H1 (cell line): Measurements from ENCODE around the gene VWA2. TPM values are rescaled to one million over a fixed set of nuclear protein-coding genes. Genes with fewer than 3 reads are reported as not detected.

Experiments used
- CTCF ChIA-PET: fragments of 300-600 bp; sonication (Branson Sonifier 250); formaldehyde crosslinking; loops from one replicate; lab custom pipeline; 2021; ENCODE audit not compliant: partially characterized antibody; lab: Charles Lee
- POLR2A ChIA-PET: fragments of 300-600 bp; sonication (Branson Sonifier 250); formaldehyde crosslinking; loops from one replicate; lab custom pipeline; 2021; ENCODE audit warnings: inconsistent platforms; ENCODE audit not compliant: partially characterized antibody; lab: Charles Lee
- DNase-seq, 2 experiments: peaks; one replicate each; pipeline versions ENCODE4 v3.0.0 to v3.0.0-alpha.2; 2010 to 2022; ENCODE audit warnings: low spot score in 2 of 2, low read depth in 1 of 2, mixed read lengths in 1 of 2
- FAIRE-seq: peaks from 2 replicates; lab custom pipeline; 2011; peaks lifted over from hg19 to GRCh38; lab: Jason Lieb, UNC
- H2AFZ ChIP-seq: 2 replicates; pipeline ENCODE4 v1.8.1; 2012; ENCODE audit warnings: low read length, inconsistent platforms
- H2AK5ac ChIP-seq: 2 replicates; pipeline ENCODE4 v1.6.1; 2013; ENCODE audit warnings: low read depth, low read length
- H2BK120ac ChIP-seq: replicated peaks from 2 replicates; pipeline ENCODE3; 2013; ENCODE audit warnings: low read depth, low read length, inconsistent platforms
- H2BK12ac ChIP-seq: 2 replicates; pipeline ENCODE4 v1.6.1; 2013; ENCODE audit warnings: low read depth, low read length
- H2BK15ac ChIP-seq: 2 replicates; pipeline ENCODE4 v1.6.1; 2013; ENCODE audit warnings: low read length
- H2BK20ac ChIP-seq: 2 replicates; pipeline ENCODE4 v1.6.1; 2013; ENCODE audit warnings: low read length
- H2BK5ac ChIP-seq: 2 replicates; pipeline ENCODE4 v1.6.1; 2013; ENCODE audit warnings: low read depth, low read length
- H3K14ac ChIP-seq: 2 replicates; pipeline ENCODE4 v1.6.1; 2013; ENCODE audit warnings: inconsistent platforms; ENCODE audit not compliant: insufficient read length
- H3K18ac ChIP-seq: 2 replicates; pipeline ENCODE4 v1.6.1; 2013; ENCODE audit warnings: low read length; ENCODE audit errors: extremely low read depth
- H3K23ac ChIP-seq: 2 replicates; pipeline ENCODE4 v1.6.1; 2013; ENCODE audit warnings: inconsistent platforms; ENCODE audit not compliant: insufficient read length
- H3K23me2 ChIP-seq: 2 replicates; pipeline ENCODE4 v1.6.1; 2013; ENCODE audit warnings: low read depth, low read length
- H3K27ac ChIP-seq: 2 replicates; pipeline ENCODE4 v1.6.1; 2011; ENCODE audit warnings: low read depth, low read length, inconsistent platforms
- H3K27me3 ChIP-seq, 4 experiments: replicated peaks in 1 of 4; 1 replicate in 1 of 4; 2 replicates in 3 of 4; pipeline versions ENCODE4 v1.6.1 to v1.8.1; 2011 to 2013; ENCODE audit warnings: low read length in 3 of 4, mild to moderate bottlenecking in 3 of 4, inconsistent platforms in 2 of 4, mixed read lengths in 2 of 4, moderate library complexity in 1 of 4; ENCODE audit not compliant: control insufficient read depth in 3 of 4, insufficient read depth in 3 of 4; ENCODE audit errors: extremely low read depth in 1 of 4
- H3K36me3 ChIP-seq, 4 experiments: 2 replicates each; pipeline versions ENCODE4 v1.6.1 to v1.8.1; 2011 to 2013; ENCODE audit warnings: mild to moderate bottlenecking in 4 of 4, low read length in 3 of 4, moderate library complexity in 2 of 4, control low read depth in 1 of 4, inconsistent platforms in 1 of 4; ENCODE audit not compliant: insufficient read depth in 4 of 4, control insufficient read depth in 2 of 4
- H3K4ac ChIP-seq: replicated peaks from 2 replicates; pipeline ENCODE3; 2013; ENCODE audit warnings: low read length, low read depth, mixed read lengths, inconsistent platforms; ENCODE audit not compliant: insufficient read length
- H3K4me1 ChIP-seq, 4 experiments: replicated peaks in 1 of 4; 1 replicate in 1 of 4; 2 replicates in 3 of 4; pipeline versions ENCODE4 v1.6.1 to v1.8.1; 2011 to 2013; ENCODE audit warnings: low read length in 3 of 4, inconsistent platforms in 2 of 4, mixed read lengths in 1 of 4; ENCODE audit not compliant: insufficient read depth in 4 of 4, control insufficient read depth in 3 of 4
- H3K4me2 ChIP-seq, 2 experiments: 2 replicates each; pipeline versions ENCODE4 v1.6.1 to v1.8.1; 2011 to 2013; ENCODE audit warnings: low read depth in 2 of 2, low read length in 2 of 2, control low read depth in 1 of 2, inconsistent platforms in 1 of 2, mild to moderate bottlenecking in 1 of 2; ENCODE audit not compliant: insufficient read depth in 1 of 2
- H3K4me3 ChIP-seq, 4 experiments: fragments of 200-600, 300-600 bp in 1 of 4; sonication (generic), shearing (Covaris generic), sonication (Bioruptor Twin) in 1 of 4; 2 replicates each; pipeline versions ENCODE4 v1.5.1 to v1.8.1; 2011 to 2016; ENCODE audit warnings: low read length in 4 of 4, low read depth in 3 of 4, control low read depth in 2 of 4, inconsistent platforms in 2 of 4, mild to moderate bottlenecking in 2 of 4, mixed read lengths in 1 of 4, moderate library complexity in 1 of 4; ENCODE audit not compliant: insufficient read depth in 2 of 4; ENCODE audit errors: extremely low read depth in 1 of 4
- H3K56ac ChIP-seq: replicated peaks from 2 replicates; pipeline ENCODE3; 2013; ENCODE audit warnings: low read depth, mild to moderate bottlenecking, mixed read lengths, low read length, inconsistent platforms; ENCODE audit not compliant: insufficient read length
- H3K79me1 ChIP-seq: 2 replicates; pipeline ENCODE4 v1.6.1; 2013; ENCODE audit warnings: low read depth, low read length, control low read depth
- H3K79me2 ChIP-seq, 2 experiments: 2 replicates each; pipeline versions ENCODE4 v1.6.1 to v1.8.1; 2012 to 2013; ENCODE audit warnings: low read length in 2 of 2, mild to moderate bottlenecking in 2 of 2, inconsistent platforms in 1 of 2; ENCODE audit not compliant: insufficient read depth in 2 of 2, control insufficient read depth in 1 of 2
- H3K9ac ChIP-seq, 4 experiments: replicated peaks in 1 of 4; 1 replicate in 1 of 4; 2 replicates in 3 of 4; pipeline versions ENCODE4 v1.6.1 to v1.8.1; 2011 to 2013; ENCODE audit warnings: low read depth in 3 of 4, low read length in 3 of 4, control low read depth in 2 of 4, mild to moderate bottlenecking in 2 of 4, moderate library complexity in 2 of 4, inconsistent platforms in 1 of 4; ENCODE audit errors: extremely low read depth in 1 of 4
- H3K9me3 ChIP-seq, 2 experiments: 2 replicates each; pipeline versions ENCODE4 v1.6.1 to v1.8.1; 2012 to 2013; ENCODE audit warnings: mild to moderate bottlenecking in 2 of 2, moderate library complexity in 2 of 2, control low read depth in 1 of 2, inconsistent platforms in 1 of 2, low read depth in 1 of 2, low read length in 1 of 2, mixed read lengths in 1 of 2; ENCODE audit not compliant: insufficient read depth in 2 of 2
- H4K20me1 ChIP-seq, 2 experiments: replicated peaks in 1 of 2; 2 replicates each; pipeline versions ENCODE3 to v1.8.1; 2011 to 2013; ENCODE audit warnings: inconsistent platforms in 2 of 2, low read length in 2 of 2, mild to moderate bottlenecking in 1 of 2; ENCODE audit not compliant: insufficient read depth in 2 of 2, control insufficient read depth in 1 of 2
- H4K5ac ChIP-seq: 2 replicates; pipeline ENCODE4 v1.6.1; 2013; ENCODE audit warnings: low read length, low read depth, mixed read lengths, inconsistent platforms; ENCODE audit not compliant: insufficient read length
- H4K8ac ChIP-seq: 2 replicates; pipeline ENCODE4 v1.8.0; 2013; ENCODE audit warnings: mild to moderate bottlenecking, moderate library complexity, low read length, inconsistent platforms; ENCODE audit not compliant: insufficient read depth; ENCODE audit errors: extremely low read depth
- H4K91ac ChIP-seq: replicated peaks from 2 replicates; pipeline ENCODE3; 2013; ENCODE audit warnings: low read length, mixed read lengths, inconsistent platforms; ENCODE audit not compliant: insufficient read length
- BACH1 ChIP-seq: IDR thresholded peaks from 2 replicates; pipeline ENCODE4 v1.6.1; 2012; ENCODE audit warnings: low read length, improper control_type of control experiment
- CEBPB ChIP-seq: IDR thresholded peaks from 2 replicates; pipeline ENCODE4 v1.6.1; 2012; ENCODE audit warnings: low read depth, low read length
- CHD1 ChIP-seq: IDR thresholded peaks from 2 replicates; pipeline ENCODE4 v1.6.1; 2012; ENCODE audit warnings: low read depth, low read length, improper control_type of control experiment
- CREB1 ChIP-seq: IDR thresholded peaks from 2 replicates; pipeline ENCODE4 v1.6.1; 2012; ENCODE audit warnings: inconsistent platforms
- GABPA ChIP-seq: IDR thresholded peaks from 2 replicates; pipeline ENCODE4 v1.6.1; 2011; ENCODE audit warnings: mild to moderate bottlenecking, low read length, moderate library complexity, borderline replicate concordance; ENCODE audit not compliant: insufficient read depth
- GTF2F1 ChIP-seq: IDR thresholded peaks from 2 replicates; pipeline ENCODE4 v1.6.1; 2012; ENCODE audit warnings: low read depth, low read length, improper control_type of control experiment, borderline replicate concordance
- JUND ChIP-seq: IDR thresholded peaks from 2 replicates; pipeline ENCODE4 v1.6.1; 2011; ENCODE audit warnings: mild to moderate bottlenecking, improper control_type of control experiment, low read length
- MAX ChIP-seq: IDR thresholded peaks from 2 replicates; pipeline ENCODE4 v1.6.1; 2012; ENCODE audit warnings: inconsistent platforms
- POLR2A ChIP-seq, 2 experiments: IDR thresholded peaks; 1 replicate in 1 of 2; 2 replicates in 1 of 2; pipeline ENCODE4 v1.6.1; 2011; ENCODE audit warnings: low read depth in 2 of 2, low read length in 2 of 2, mild to moderate bottlenecking in 2 of 2; ENCODE audit errors: control extremely low read depth in 1 of 2
- POU5F1 ChIP-seq: IDR thresholded peaks from 2 replicates; pipeline ENCODE4 v1.6.1; 2011; ENCODE audit warnings: low read depth, mild to moderate bottlenecking, low read length, moderate library complexity
- TCF12 ChIP-seq: IDR thresholded peaks from 2 replicates; pipeline ENCODE4 v1.6.1; 2011; ENCODE audit warnings: low read depth, mild to moderate bottlenecking, low read length
- YY1 ChIP-seq: IDR thresholded peaks from 2 replicates; pipeline ENCODE4 v1.6.1; 2011; ENCODE audit warnings: low read depth, mild to moderate bottlenecking, low read length
- WGBS, 2 experiments: shearing (Covaris generic) in 1 of 2; methylation state at CpG; one replicate each; pipeline versions ENCODE4 v1.1.6 to v1.1.7; 2013 to 2015; ENCODE audit warnings: low lambda C conversion rate in 2 of 2, mixed read lengths in 2 of 2, inconsistent platforms in 1 of 2, low coverage in 1 of 2, missing lambda C conversion rate in 1 of 2; ENCODE audit not compliant: insufficient replicate concordance in 2 of 2, insufficient coverage in 1 of 2, insufficient read length in 1 of 2; ENCODE audit errors: extremely low coverage in 1 of 2, missing lambda C conversion rate in 1 of 2; 5-methylcytosine and 5-hydroxymethylcytosine counted together
- polyA plus RNA-seq, 7 experiments: library from polyadenylated mRNA; depleted of rRNA in 3 of 7; stranded (reverse) in 5 of 7; unstranded in 2 of 7; fragments of >200 nt in 5 of 7; fragments of 200-250 nt in 2 of 7; gene quantifications; 1 replicate in 5 of 7; 2 replicates in 1 of 7; 4 replicates in 1 of 7; pipeline versions ENCODE4 v1.2.1 to v1.2.3, GENCODE V29; 2011 to 2013; ENCODE audit warnings: missing spikeins in 2 of 7, mixed read lengths in 2 of 7
- total RNA-seq: library from RNA; stranded (reverse); fragmentation: NEBNext Ultra II Directional; extraction: Animal tissue kit (Norgen Biotek cat#: 25700); gene quantifications from 2 replicates; pipeline ENCODE4 v1.2.1, GENCODE V29; 2021
- TF ChIP-seq, protein P1 (sequence below): IDR thresholded peaks from 2 replicates; pipeline ENCODE4 v1.6.1; 2012; ENCODE audit warnings: low read length, inconsistent platforms

Gene VWA2
- total and polyA plus RNA-seq, 2 of the 8 experiments (the other 6 are each of a cell fraction or from before 2014, with no cell fraction given), result 2.8 to 2.9 TPM

- CTCF ChIA-PET, result interaction anchor here (0.6 to 1.1 kb wide), 4 partner anchors 13 to 183 kb away, joined by 3 to 4 read pairs (median 3); no protein-coding TSS in a partner anchor
- no peak overlapping the region; the same call in 1 of the 2 replicates for H2BK5ac ChIP-seq
- H2BK15ac ChIP-seq, result no peak overlapping the region
- no peaks in the 10 kb centered on the region for H3K9me3 ChIP-seq
- H2AK5ac ChIP-seq, result no peak overlapping the region
- H4K8ac ChIP-seq, result no peak overlapping the region
- H3K14ac ChIP-seq, result no peak overlapping the region
- no peak overlapping the region for H2BK120ac ChIP-seq
- no peak overlapping the region for H3K4ac ChIP-seq
- no peak overlapping the region for H3K4me2 ChIP-seq
- no peak overlapping the region for H2AFZ ChIP-seq
- no peak overlapping the region for H2BK20ac ChIP-seq
- 93% methylated on average over 11 of the region's 11 CpGs; no CpG with 5 or more reads in 1 of the 2 experiments for WGBS, 2 experiments
- no peaks in the 10 kb centered on the region; a peak in 2 of 7 replicates for H3K4me1 ChIP-seq
- H3K56ac ChIP-seq, result no peak overlapping the region
- no peak overlapping the region for H3K9ac ChIP-seq
- no peaks in the 10 kb centered on the region for H3K23me2 ChIP-seq
- no peaks in the 10 kb centered on the region for H3K36me3 ChIP-seq
- POLR2A ChIA-PET, result no interaction called here
- H3K23ac ChIP-seq, result no peak overlapping the region
- no peak overlapping the region for H2BK12ac ChIP-seq
- no peaks in the 10 kb centered on the region for H3K79me2 ChIP-seq
- H4K91ac ChIP-seq, result no peak overlapping the region
- DNase-seq (no peak), FAIRE-seq (no peak)
- H3K18ac ChIP-seq, result no peak overlapping the region
- H3K27ac ChIP-seq, result no peak overlapping the region
- no peaks in the 10 kb centered on the region for H3K27me3 ChIP-seq
- H4K5ac ChIP-seq, result no peak overlapping the region
- H4K20me1 ChIP-seq, result no peaks in the 10 kb centered on the region
- H3K79me1 ChIP-seq, result no peaks in the 10 kb centered on the region
- H3K4me3 ChIP-seq, result no peak overlapping the region
- TF ChIP-seq BACH1, result no peak
- TF ChIP-seq POLR2A (IDR thresholded peaks at IDR 0.05; ENCODE audit: control extremely low read depth in 1 of 2, low read depth in 2 of 2, low read length in 2 of 2), result no peak
- no peak for TF ChIP-seq CHD1
- TF ChIP-seq MAX, result no peak
- no peak for TF ChIP-seq GTF2F1
- TF ChIP-seq TCF12, result no peak
- TF ChIP-seq, protein P1, sequence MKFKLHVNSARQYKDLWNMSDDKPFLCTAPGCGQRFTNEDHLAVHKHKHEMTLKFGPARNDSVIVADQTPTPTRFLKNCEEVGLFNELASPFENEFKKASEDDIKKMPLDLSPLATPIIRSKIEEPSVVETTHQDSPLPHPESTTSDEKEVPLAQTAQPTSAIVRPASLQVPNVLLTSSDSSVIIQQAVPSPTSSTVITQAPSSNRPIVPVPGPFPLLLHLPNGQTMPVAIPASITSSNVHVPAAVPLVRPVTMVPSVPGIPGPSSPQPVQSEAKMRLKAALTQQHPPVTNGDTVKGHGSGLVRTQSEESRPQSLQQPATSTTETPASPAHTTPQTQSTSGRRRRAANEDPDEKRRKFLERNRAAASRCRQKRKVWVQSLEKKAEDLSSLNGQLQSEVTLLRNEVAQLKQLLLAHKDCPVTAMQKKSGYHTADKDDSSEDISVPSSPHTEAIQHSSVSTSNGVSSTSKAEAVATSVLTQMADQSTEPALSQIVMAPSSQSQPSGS, result no peak
- no peak for TF ChIP-seq CEBPB
- TF ChIP-seq CREB1, result no peak
- TF ChIP-seq JUND, result no peak
- no peak for TF ChIP-seq POU5F1
- TF ChIP-seq YY1, result no peak
- no peak for TF ChIP-seq GABPA
Measured at GRCh38 chr10:114288424-114289095, 49.5 kb downstream of the VWA2 start.
